ENCODE measurements around the gene GXYLT2. TPM values are rescaled to one million over a fixed set of nuclear protein-coding genes. Genes with fewer than 3 reads are reported as not detected.

The GXYLT2 gene
- total and polyA plus RNA-seq, 2 of the 13 experiments (the other 11 are each of a cell fraction or from before 2014, with no cell fraction given): 4.3 to 6.9 TPM

DNA sequence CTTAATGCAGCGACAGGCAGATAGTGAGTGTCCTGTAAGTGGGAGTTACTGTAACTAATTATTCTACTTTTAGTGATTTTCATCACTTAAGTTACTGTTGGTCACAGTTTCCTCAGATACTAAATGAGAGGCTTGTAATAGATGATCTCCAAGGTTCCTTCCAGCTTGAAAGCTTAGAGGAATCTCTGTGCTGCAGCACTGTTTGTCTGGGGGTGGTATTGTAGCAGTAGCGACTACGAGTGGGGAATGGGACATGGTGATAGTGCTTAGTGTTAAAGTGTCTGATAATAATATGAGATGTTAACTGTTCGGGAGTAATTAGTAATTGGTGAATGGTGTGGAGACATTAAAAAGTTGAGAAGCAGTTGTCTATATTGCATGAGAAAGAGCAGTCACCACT, 121.2 kb downstream of the GXYLT2 start:
- TF ChIP-seq ZNF577 (CRISPR knock-in tag; IDR thresholded peaks at IDR 0.05; ENCODE audit: borderline replicate concordance, low read depth): no peak
- peak; percentile 68 for TF ChIP-seq RBM22 (optimal IDR thresholded peaks at IDR 0.05; ENCODE audit: low read length)
- no peaks in the 10 kb centered on the region for H3K27me3 ChIP-seq (ENCODE audit: control insufficient read depth in 1 of 2, insufficient read depth in 2 of 2, low read length in 2 of 2)
- ChIA-PET POLR2A (no interaction called here), CTCF (ENCODE audit: low intra/inter-chr PET ratio, low total read pairs) (no interaction called here)
- H3K27ac ChIP-seq (ENCODE audit: extremely low read length, insufficient read depth, low read length): no peak overlapping the region
- ATAC-seq: peak; percentile 37
- peaks cover 8 to 36% of the 10 kb centered on the region in 2 experiments for H3K36me3 ChIP-seq (replicated peaks in 1 of 2; ENCODE audit: control insufficient read depth in 1 of 2, insufficient read depth in 2 of 2, low read length in 2 of 2)
- no peak overlapping the region for H3K4me3 ChIP-seq (replicated peaks in 1 of 3; ENCODE audit: insufficient read depth in 1 of 3, low read depth in 2 of 3, low read length in 3 of 3)
- BruUV-seq (replicated peaks): no TSS peak
- intact Hi-C loops (cut with micrococcal nuclease; ENCODE audit: unreplicated experiment): no loop called here
- no peak overlapping the region for H2AFZ ChIP-seq (ENCODE audit: low read length)
- H3K79me2 ChIP-seq (ENCODE audit: insufficient read depth, low read length): peaks cover 100% of the 10 kb centered on the region
- H3K4me1 ChIP-seq (ENCODE audit: insufficient read depth, low read length): peaks cover 79% of the 10 kb centered on the region
- H4K20me1 ChIP-seq (ENCODE audit: insufficient read depth, low read length): peaks cover 98% of the 10 kb centered on the region
- in situ Hi-C loops (cut with HindIII; ENCODE audit: extremely low pct_ligation_motif_present, low pct_unique_long_range_greater_than_20kb): loop anchor here (5.0 kb wide), 1 partner anchor 48 kb away; no protein-coding TSS in a partner anchor
- H3K9ac ChIP-seq (ENCODE audit: insufficient read depth, low read depth, low read length): no peak overlapping the region
- no peak for DNase-seq (ENCODE audit: low spot score)
- H3K4me2 ChIP-seq (ENCODE audit: low read depth, low read length): no peak overlapping the region
- WGBS (ENCODE audit: low lambda C conversion rate): 86% methylated on average over 4 of the region's 4 CpGs
- no peaks in the 10 kb centered on the region for H3K9me3 ChIP-seq (ENCODE audit: low read length)
- FAIRE-seq: no peak

- no peak for DNase-seq (ENCODE audit: low spot score)
- no peak overlapping the region for H3K4me2 ChIP-seq (ENCODE audit: low read depth, low read length)
- 71% methylated on average over 3 of the region's 3 CpGs for WGBS (ENCODE audit: low lambda C conversion rate)
- intact Hi-C loops (cut with micrococcal nuclease; ENCODE audit: unreplicated experiment): no loop called here
- CTCF ChIA-PET (ENCODE audit: low intra/inter-chr PET ratio, low total read pairs): no interaction called here
- no peak overlapping the region for H3K4me3 ChIP-seq (replicated peaks in 1 of 3; ENCODE audit: insufficient read depth in 1 of 3, low read depth in 2 of 3, low read length in 3 of 3)
- TF ChIP-seq, protein P1, sequence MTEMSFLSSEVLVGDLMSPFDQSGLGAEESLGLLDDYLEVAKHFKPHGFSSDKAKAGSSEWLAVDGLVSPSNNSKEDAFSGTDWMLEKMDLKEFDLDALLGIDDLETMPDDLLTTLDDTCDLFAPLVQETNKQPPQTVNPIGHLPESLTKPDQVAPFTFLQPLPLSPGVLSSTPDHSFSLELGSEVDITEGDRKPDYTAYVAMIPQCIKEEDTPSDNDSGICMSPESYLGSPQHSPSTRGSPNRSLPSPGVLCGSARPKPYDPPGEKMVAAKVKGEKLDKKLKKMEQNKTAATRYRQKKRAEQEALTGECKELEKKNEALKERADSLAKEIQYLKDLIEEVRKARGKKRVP (CRISPR knock-in tag; IDR thresholded peaks at IDR 0.05): no peak
- TF ChIP-seq PHF21A (CRISPR knock-in tag; IDR thresholded peaks at IDR 0.05): no peak
- TF ChIP-seq ERF (CRISPR knock-in tag; IDR thresholded peaks at IDR 0.05): no peak
- no peak for TF ChIP-seq ZSCAN5A (CRISPR knock-in tag; IDR thresholded peaks at IDR 0.05; ENCODE audit: borderline replicate concordance)
- TF ChIP-seq, protein P2, sequence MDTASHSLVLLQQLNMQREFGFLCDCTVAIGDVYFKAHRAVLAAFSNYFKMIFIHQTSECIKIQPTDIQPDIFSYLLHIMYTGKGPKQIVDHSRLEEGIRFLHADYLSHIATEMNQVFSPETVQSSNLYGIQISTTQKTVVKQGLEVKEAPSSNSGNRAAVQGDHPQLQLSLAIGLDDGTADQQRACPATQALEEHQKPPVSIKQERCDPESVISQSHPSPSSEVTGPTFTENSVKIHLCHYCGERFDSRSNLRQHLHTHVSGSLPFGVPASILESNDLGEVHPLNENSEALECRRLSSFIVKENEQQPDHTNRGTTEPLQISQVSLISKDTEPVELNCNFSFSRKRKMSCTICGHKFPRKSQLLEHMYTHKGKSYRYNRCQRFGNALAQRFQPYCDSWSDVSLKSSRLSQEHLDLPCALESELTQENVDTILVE (CRISPR knock-in tag; IDR thresholded peaks at IDR 0.05): no peak
- TF ChIP-seq, protein P3, sequence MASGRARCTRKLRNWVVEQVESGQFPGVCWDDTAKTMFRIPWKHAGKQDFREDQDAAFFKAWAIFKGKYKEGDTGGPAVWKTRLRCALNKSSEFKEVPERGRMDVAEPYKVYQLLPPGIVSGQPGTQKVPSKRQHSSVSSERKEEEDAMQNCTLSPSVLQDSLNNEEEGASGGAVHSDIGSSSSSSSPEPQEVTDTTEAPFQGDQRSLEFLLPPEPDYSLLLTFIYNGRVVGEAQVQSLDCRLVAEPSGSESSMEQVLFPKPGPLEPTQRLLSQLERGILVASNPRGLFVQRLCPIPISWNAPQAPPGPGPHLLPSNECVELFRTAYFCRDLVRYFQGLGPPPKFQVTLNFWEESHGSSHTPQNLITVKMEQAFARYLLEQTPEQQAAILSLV (CRISPR knock-in tag; IDR thresholded peaks at IDR 0.05; ENCODE audit: borderline replicate concordance): no peak
- TF ChIP-seq ZNF644 (CRISPR knock-in tag; IDR thresholded peaks at IDR 0.05; ENCODE audit: low read depth): no peak
- TF ChIP-seq HDAC1 (CRISPR knock-in tag; IDR thresholded peaks at IDR 0.05): no peak
- TF ChIP-seq RBM39 (IDR thresholded peaks at IDR 0.05; ENCODE audit: low read depth, low read length, poor library complexity, severe bottlenecking): no peak
- H3K9ac ChIP-seq (ENCODE audit: insufficient read depth, low read depth, low read length): no peak overlapping the region
- 0 out of 3 replicates have a peak, but pooled peaks have one; percentile 29 for ATAC-seq
- peaks cover 98% of the 10 kb centered on the region for H4K20me1 ChIP-seq (ENCODE audit: insufficient read depth, low read length)
- POLR2A ChIA-PET: no interaction called here
- H3K36me3 ChIP-seq (replicated peaks in 1 of 2; ENCODE audit: control insufficient read depth in 1 of 2, insufficient read depth in 2 of 2, low read length in 2 of 2): peaks cover 8 to 31% of the 10 kb centered on the region in 2 experiments
- H3K79me2 ChIP-seq (ENCODE audit: insufficient read depth, low read length): peaks cover 100% of the 10 kb centered on the region
- in situ Hi-C loops (cut with HindIII; ENCODE audit: extremely low pct_ligation_motif_present, low pct_unique_long_range_greater_than_20kb): loop anchor here (5.0 kb wide), 1 partner anchor 48 kb away; no protein-coding TSS in a partner anchor
- FAIRE-seq: no peak
- BruUV-seq (replicated peaks): no TSS peak
- peaks cover 72% of the 10 kb centered on the region for H3K4me1 ChIP-seq (ENCODE audit: insufficient read depth, low read length)
- no peaks in the 10 kb centered on the region for H3K27me3 ChIP-seq (ENCODE audit: control insufficient read depth in 1 of 2, insufficient read depth in 2 of 2, low read length in 2 of 2)
- no peak overlapping the region for H3K27ac ChIP-seq (ENCODE audit: extremely low read length, insufficient read depth, low read length)
- H3K9me3 ChIP-seq (ENCODE audit: low read length): no peaks in the 10 kb centered on the region
- no peak overlapping the region for H2AFZ ChIP-seq (ENCODE audit: low read length)
Measured at GRCh38 chr3:73009750-73010149, 121.9 kb downstream of the GXYLT2 start.

Measured in HepG2 (cell line).